ENCODE data around the gene MZF1. TPM values are rescaled to one million over a fixed set of nuclear protein-coding genes. Genes with fewer than 3 reads are reported as not detected.

The MZF1 gene
- total RNA-seq, 1 donor from 2014 or later: 23.1 TPM

DNA sequence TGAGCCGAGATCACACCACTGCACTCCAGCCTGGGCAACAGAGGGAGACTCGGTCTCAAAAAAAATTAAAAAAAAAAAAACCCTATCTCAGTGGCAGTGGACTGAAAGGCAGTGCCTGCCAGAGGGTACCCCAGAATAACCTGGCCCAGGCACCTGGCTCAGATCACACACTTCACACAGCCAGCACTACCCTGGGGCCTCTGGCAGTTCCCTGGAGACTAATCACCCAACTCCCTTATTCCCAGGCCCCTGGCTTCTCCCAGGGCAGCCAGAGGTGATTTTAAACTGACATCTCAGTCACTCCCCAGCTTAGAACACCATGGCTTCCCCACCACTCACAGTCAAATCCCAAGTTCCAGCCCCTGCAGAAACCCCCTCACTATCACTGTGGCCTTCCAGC, 57.9 kb downstream of the MZF1 start:
- DNase-seq (ENCODE audit: extremely low read depth, low read depth, low spot score): no peak

DNA sequence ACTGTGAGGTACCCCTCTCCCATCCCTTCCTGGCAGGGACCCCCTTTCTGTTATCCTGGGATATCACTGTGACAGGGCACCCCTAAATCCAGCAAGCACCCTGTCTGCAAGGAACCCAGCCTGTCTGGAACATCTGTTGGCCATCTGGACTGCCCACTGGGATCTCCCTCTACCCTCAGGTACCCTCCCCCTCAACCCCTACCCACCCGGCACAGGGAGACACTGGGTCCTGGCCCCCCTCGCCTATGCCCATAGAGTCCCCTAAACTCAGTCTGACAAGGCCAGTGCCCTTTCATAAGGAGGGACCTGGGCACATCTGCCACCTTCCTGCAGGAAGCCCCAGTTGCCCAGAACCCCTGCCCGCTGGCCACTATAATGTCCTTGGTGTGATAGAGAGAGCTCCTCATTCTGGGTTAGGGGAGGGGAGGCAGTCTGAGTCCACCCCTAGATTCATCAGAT, 58.5 kb downstream of the MZF1 start:
- no peak for DNase-seq (ENCODE audit: extremely low read depth, low read depth, low spot score)

DNA sequence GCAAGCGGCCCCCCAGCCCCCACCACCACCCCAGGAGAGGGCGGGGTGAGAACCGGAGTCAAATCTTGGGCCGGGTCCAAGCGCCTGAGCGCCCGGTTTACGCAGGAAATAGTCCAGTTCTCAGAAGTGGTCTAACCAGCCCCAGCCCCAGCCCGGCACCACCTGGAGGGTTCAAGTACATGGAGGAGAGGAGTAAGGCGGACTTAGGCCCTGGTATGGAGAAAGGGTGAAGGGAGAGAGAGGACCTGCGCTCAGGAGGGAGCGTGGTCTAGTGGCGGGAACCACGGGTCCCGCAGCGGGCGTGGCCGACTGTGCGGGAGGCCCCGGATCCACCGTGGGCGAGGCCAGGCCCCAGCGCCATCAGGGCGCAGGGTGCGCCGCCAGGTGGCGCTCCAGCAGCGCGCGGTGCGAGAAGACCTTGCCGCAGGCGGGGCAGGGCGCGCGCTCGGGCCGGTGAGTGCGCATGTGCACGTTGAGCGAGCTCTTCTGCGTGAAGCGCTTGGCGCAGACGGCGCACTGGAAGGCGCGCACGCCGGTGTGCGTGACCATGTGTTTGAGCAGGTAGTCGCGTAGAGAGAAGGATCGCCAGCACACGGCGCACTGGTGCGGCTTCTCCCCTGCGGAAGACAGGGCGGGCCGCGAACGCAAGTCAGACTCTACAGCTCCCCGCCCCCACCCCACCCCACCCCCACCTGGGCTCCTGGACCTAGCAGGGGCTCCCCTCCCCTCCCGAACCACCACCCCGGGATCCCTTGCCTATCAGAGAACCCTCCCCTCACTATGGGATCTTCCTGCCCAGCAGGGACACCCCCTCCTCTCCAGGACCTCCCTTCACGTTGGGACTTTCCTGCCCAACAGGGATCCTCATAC, 59.2 kb downstream of the MZF1 start:
- DNase-seq (ENCODE audit: extremely low read depth, low read depth, low spot score): no peak

DNA sequence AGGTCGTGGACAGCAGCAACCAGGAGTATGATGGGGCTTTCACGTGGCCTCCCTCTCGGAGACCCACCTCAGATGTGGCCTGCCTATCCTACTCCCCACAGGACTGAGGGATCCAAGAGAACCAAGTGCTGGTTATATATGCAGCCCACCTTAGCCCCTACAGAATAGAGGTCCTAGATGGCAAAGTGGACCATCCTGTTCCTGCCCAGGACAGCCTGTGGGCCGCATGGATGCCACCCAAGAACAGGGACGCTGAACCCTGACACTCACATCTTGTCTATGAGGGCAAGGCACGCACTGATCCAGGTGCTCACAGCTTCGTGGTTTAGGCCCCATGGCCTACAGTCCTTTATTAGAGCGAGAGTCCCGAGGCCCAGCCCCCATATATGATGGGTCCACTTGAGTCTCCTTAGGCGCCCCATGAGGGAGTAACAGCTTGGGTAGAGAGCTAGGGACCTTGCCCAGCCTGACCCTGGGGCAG, 59.9 kb downstream of the MZF1 start:
- DNase-seq (ENCODE audit: extremely low read depth, low read depth, low spot score): no peak

Other genes with a start within 250 kb of the MZF1 start
- gene ZSCAN22, start 246.3 kb downstream of the MZF1 start, total RNA-seq: 1.8 and 3.5 TPM in 2 replicates
- 11.8 and 40.5 TPM in 2 replicates for gene A1BG, start 219.8 kb downstream of the MZF1 start, total RNA-seq
- 0.58 and 1.2 TPM in 2 replicates for gene ZNF497, start 210.6 kb downstream of the MZF1 start, total RNA-seq
- gene ZNF837, start 192.3 kb downstream of the MZF1 start, total RNA-seq: 1.9 and 5.3 TPM in 2 replicates
- 1,315 and 2,062 TPM in 2 replicates for gene RPS5, start 186.1 kb downstream of the MZF1 start, total RNA-seq
- gene RNF225, start 177.7 kb downstream of the MZF1 start, total RNA-seq: 0.68 TPM in 1 of 2 replicates, not detected in the other
- gene ZNF584, start 164.7 kb downstream of the MZF1 start, total RNA-seq: 5.7 and 8.4 TPM in 2 replicates
- 3.3 and 4.4 TPM in 2 replicates for gene ZNF132, start 133.2 kb downstream of the MZF1 start, total RNA-seq
- 5.3 and 6.3 TPM in 2 replicates for gene ZNF324B, start 121.7 kb downstream of the MZF1 start, total RNA-seq
- 14.3 and 19.5 TPM in 2 replicates for gene ZNF324, start 106.3 kb downstream of the MZF1 start, total RNA-seq
- gene ZNF446, start 97.0 kb downstream of the MZF1 start, total RNA-seq: 10.9 and 11.5 TPM in 2 replicates
- gene SLC27A5, start 61.3 kb downstream of the MZF1 start, total RNA-seq: 6.4 and 8.7 TPM in 2 replicates
- gene ZBTB45, start 53.5 kb downstream of the MZF1 start, total RNA-seq: 15.4 and 16.7 TPM in 2 replicates
- 252 and 298 TPM in 2 replicates for gene TRIM28, start 29.3 kb downstream of the MZF1 start, total RNA-seq
- 104 and 137 TPM in 2 replicates for gene CHMP2A, start 18.2 kb downstream of the MZF1 start, total RNA-seq
- gene UBE2M, start 14.7 kb downstream of the MZF1 start, total RNA-seq: 34.7 and 60.8 TPM in 2 replicates